C4-2B (cell line): ENCODE measurements around the gene ZBTB21.

ENCODE experiments used
- CTCF ChIP-seq: fragments of 450-650 bp; conservative IDR thresholded peaks from 2 replicates; pipeline ENCODE4 v1.5.1; 2017; ENCODE audit warnings: mild to moderate bottlenecking
- ZFX ChIP-seq: fragments of 450-650 bp; IDR thresholded peaks from 2 replicates; pipeline ENCODE4 v1.6.1; 2017

DNA sequence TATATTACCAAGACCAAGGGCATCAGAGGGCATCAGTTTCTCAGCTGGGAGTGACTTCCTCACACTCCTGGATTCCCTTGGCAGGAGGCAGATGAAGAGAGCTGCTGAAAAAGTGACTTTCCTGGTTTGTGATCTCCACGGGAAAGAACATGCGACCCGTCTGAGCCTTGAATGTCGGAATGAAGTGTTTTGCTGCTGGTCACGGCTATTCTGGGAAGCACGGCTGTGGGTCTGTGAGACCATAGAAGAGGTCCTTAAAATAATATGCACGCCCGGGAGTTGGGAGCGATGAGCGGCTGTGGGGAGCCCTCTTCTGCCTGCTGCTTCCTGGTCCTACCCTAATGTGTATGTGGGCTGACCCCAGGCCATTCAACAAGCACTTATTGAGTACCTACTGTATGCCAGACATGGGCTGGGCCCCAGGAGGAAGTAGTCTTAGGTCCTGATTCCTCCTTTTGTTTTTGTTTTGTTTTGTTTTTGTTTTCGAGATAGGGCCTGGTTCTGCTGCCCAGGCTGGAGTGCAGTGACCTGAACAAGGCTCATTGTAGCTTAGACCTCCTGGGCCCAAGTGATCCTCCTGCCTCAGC lies 47.8 kb upstream of the ZBTB21 start:
- no peak for TF ChIP-seq CTCF
- TF ChIP-seq ZFX: no peak
